ENCODE results near the gene FBXO46. TPM values are rescaled to one million over a fixed set of nuclear protein-coding genes. Genes with fewer than 3 reads are reported as not detected.
A peak's percentile ranks its signal among the peaks of the same experiment; 100 is the strongest.

FBXO46 gene
- polyA plus RNA-seq, 2 donors, result 13.9 TPM

DNA sequence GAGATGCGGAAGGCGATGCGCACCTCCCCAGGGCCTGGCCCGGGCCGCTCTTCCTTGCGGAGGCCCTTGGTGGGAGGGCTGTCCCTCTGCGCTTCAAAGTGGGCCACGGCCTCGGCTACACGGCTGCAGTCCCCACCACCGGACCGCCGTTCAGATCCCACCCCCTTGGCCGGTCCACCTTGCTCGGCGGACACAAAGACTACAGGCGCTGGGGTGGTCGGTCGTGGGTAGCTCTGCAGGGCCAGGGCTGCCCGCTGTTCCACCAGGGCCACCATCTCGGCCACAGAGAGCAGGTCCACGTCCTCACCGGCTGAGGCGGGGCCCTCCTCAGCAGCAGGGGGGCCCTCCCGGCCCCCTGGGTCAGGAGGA lies 18.0 kb downstream of the FBXO46 start:
- H3K4me3 ChIP-seq (ENCODE audit: low read depth in 1 of 2, low read length in 2 of 2), result no peak overlapping the region
- H3K36me3 ChIP-seq (ENCODE audit: control insufficient read depth in 2 of 2, insufficient read depth in 2 of 2, low read length in 1 of 2), result peaks cover 5 to 20% of the 10 kb centered on the region in 2 donors
- no peaks in the 10 kb centered on the region for H3K9me3 ChIP-seq (ENCODE audit: control insufficient read depth in 2 of 2, insufficient read depth in 1 of 2, low read depth in 1 of 2, low read length in 1 of 2)
- no peaks in the 10 kb centered on the region for H3K27me3 ChIP-seq (ENCODE audit: control insufficient read depth in 1 of 2, insufficient read depth in 2 of 2, low read length in 2 of 2)
- no peaks in the 10 kb centered on the region for H3K4me1 ChIP-seq (ENCODE audit: control insufficient read depth in 2 of 2, insufficient read depth in 2 of 2, low read length in 1 of 2)
- 94% methylated on average over 24 to 25 of the region's 25 CpGs for WGBS, 2 donors
- no peak overlapping the region for H3K27ac ChIP-seq (ENCODE audit: low read depth in 2 of 2, low read length in 1 of 2)

DNA sequence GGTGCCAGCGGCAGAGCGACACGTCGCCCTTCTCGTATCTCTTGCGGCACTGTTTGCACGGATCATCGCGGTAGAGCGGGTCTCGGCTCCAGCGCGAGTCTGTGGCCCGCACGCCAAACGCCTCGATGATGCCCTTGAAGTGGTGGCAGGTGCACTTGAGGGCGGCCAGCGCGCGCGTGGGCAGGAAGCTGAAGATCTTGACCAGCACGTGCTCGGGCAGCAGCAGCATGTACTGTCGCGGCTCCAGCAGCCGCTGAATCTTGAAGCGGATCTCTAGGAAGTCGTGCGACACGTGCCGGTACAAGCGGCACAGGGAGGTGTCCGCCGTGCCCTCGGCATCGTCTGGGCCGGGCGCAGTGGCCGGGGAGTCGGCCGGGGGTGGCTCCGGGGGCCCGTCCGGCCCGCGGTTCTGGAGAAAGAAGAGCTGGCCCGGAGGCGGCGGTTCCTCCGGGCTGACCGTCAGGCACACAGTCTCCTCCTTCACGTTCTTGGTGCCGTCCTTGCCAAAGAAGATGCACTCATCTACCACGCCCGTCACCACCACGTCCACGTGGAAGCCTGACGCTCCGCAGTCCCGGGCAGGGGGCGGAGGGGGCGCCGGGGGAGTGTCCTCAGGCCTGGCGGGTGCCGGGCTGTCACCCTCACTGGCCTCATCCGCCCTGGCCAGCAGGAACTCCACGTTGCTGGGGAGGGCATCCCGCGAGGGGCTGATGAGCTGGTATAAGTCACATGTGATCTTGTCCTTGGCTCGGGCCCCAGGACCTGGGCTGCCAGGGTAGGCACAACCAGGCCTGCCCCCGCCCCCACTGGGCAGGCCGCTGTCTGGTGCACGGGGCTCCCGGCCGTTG lies 18.6 kb downstream of the FBXO46 start:
- H3K27me3 ChIP-seq (ENCODE audit: control insufficient read depth in 1 of 2, insufficient read depth in 2 of 2, low read length in 2 of 2), result no peaks in the 10 kb centered on the region
- H3K9me3 ChIP-seq (ENCODE audit: control insufficient read depth in 2 of 2, insufficient read depth in 1 of 2, low read depth in 1 of 2, low read length in 1 of 2), result no peaks in the 10 kb centered on the region
- H3K36me3 ChIP-seq (ENCODE audit: control insufficient read depth in 2 of 2, insufficient read depth in 2 of 2, low read length in 1 of 2), result peaks cover 5 to 20% of the 10 kb centered on the region in 2 donors
- H3K4me3 ChIP-seq (ENCODE audit: low read depth in 1 of 2, low read length in 2 of 2), result no peak overlapping the region
- no peaks in the 10 kb centered on the region for H3K4me1 ChIP-seq (ENCODE audit: control insufficient read depth in 2 of 2, insufficient read depth in 2 of 2, low read length in 1 of 2)
- 92% methylated on average over 76 of the region's 76 CpGs for WGBS, 2 donors
- no peak overlapping the region for H3K27ac ChIP-seq (ENCODE audit: low read depth in 2 of 2, low read length in 1 of 2)

DNA sequence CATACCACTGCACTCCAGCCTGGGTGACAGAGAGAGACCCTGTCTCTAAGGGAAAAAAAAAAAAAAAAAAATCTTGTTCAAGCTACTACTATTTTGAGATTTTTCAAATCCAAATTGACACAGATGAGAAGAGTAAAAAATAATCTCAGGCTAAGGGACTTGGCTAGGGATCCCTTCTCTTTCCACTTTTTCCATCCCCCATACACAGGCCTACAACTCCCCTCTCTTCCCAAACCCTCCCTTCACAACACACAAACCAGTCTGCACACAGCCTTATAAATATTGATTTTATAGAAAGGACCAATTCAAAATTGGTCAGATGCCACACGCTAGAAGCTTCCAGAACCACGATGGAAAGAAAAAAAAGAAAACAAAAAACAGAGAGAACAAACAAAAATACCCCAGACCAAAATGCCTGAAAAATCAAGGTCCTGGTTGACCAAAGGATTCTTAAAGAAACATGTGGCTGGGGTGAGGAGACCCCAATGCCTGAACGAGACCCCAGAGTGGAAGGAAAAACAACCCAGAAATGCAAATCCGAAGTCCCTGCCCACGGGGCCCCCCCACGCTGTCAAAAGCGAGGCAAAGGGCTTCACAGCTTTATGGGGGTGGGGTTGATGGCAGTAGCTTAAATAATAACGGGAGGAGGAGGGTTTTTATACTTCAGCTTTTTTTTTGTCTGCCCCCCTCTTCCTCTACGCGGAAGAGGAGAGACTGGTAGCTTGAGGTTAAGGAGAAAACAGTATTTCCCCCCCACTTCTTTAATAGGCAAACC lies 20.2 kb downstream of the FBXO46 start:
- no peak overlapping the region for H3K27ac ChIP-seq (ENCODE audit: low read depth in 2 of 2, low read length in 1 of 2)
- H3K4me1 ChIP-seq (ENCODE audit: control insufficient read depth in 2 of 2, insufficient read depth in 2 of 2, low read length in 1 of 2), result no peaks in the 10 kb centered on the region
- WGBS, 2 donors, result 69 to 72% methylated on average over 10 of the region's 10 CpGs

DNA sequence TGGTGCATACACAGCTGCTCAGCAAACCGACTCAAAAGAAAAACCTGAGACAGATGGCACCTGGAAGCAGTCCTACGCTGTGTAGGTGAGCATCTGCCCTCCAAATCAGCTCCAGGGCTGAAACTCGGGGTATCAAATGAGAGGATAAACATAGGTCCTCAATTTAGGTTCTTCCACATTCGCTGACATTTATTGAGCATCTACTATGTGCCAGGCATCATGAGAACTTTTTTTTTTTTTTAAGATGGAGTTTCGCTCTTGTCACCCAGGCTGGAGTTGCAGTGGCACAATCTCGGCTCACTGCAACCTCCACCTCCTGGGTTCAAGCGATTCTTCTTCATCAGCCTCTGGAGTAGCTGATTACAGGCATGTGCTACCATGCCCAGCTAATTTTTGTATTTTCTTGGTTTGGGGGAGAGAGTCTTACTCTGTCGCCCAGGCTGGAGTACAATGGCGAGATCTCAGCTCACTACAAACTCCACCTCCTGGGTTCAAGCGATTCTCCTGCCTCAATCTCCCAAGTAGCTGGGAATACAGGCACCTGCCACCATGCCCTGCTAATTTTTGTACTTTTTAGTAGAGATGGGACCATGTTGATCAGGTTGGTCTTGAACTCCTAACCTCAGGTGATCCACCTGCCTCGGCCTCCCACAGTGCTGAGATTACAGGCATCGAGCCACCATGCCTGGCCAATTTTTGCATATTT lies 24.8 kb downstream of the FBXO46 start:
- H3K9me3 ChIP-seq (ENCODE audit: control insufficient read depth in 2 of 2, insufficient read depth in 1 of 2, low read depth in 1 of 2, low read length in 1 of 2), result peaks cover 0 to 3% of the 10 kb centered on the region in 2 donors
- 95 to 96% methylated on average over 12 of the region's 12 CpGs for WGBS, 2 donors
- no peak overlapping the region for H3K4me3 ChIP-seq (ENCODE audit: low read depth in 1 of 2, low read length in 2 of 2)
- H3K36me3 ChIP-seq (ENCODE audit: control insufficient read depth in 2 of 2, insufficient read depth in 2 of 2, low read length in 1 of 2), result peaks cover 0 to 4% of the 10 kb centered on the region in 2 donors
- H3K27me3 ChIP-seq (ENCODE audit: control insufficient read depth in 1 of 2, insufficient read depth in 2 of 2, low read length in 2 of 2), result no peaks in the 10 kb centered on the region
- no peaks in the 10 kb centered on the region for H3K4me1 ChIP-seq (ENCODE audit: control insufficient read depth in 2 of 2, insufficient read depth in 2 of 2, low read length in 1 of 2)
- no peak overlapping the region for H3K27ac ChIP-seq (ENCODE audit: low read depth in 2 of 2, low read length in 1 of 2)

More for the DNA sequence above, 20.2 kb downstream of the FBXO46 start:
- no peak overlapping the region for H3K4me3 ChIP-seq (ENCODE audit: low read depth in 1 of 2, low read length in 2 of 2)
- no peaks in the 10 kb centered on the region for H3K27me3 ChIP-seq (ENCODE audit: control insufficient read depth in 1 of 2, insufficient read depth in 2 of 2, low read length in 2 of 2)
- H3K36me3 ChIP-seq (ENCODE audit: control insufficient read depth in 2 of 2, insufficient read depth in 2 of 2, low read length in 1 of 2), result peaks cover 5 to 20% of the 10 kb centered on the region in 2 donors
- no peaks in the 10 kb centered on the region for H3K9me3 ChIP-seq (ENCODE audit: control insufficient read depth in 2 of 2, insufficient read depth in 1 of 2, low read depth in 1 of 2, low read length in 1 of 2)

DNA sequence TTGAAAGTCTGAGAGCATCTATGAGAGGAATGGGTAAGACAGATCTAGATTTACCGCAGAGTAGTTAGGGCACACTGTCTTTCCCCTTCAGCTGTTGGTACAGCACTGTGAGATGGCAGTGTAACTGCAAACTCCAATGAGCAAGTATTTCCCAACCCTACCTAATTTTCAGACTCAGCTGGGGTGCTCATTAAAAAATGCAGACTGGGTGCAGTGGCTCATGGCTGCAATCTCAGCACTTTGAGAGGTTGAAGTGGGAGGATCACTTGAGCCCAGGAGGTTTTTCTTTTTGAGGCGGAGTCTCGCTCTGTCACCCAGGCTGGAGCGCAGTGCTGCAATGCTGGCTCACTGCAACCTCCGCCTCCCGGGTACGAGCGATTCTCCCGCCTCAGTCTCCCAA lies 25.6 kb downstream of the FBXO46 start:
- Histone ChIP-seq H3K27ac (ENCODE audit: low read depth in 2 of 2, low read length in 1 of 2) (no peak overlapping the region), H3K9me3 (ENCODE audit: control insufficient read depth in 2 of 2, insufficient read depth in 1 of 2, low read depth in 1 of 2, low read length in 1 of 2) (peaks cover 0 to 3% of the 10 kb centered on the region in 2 donors), H3K36me3 (ENCODE audit: control insufficient read depth in 2 of 2, insufficient read depth in 2 of 2, low read length in 1 of 2) (peaks cover 0 to 4% of the 10 kb centered on the region in 2 donors), H3K4me1 (ENCODE audit: control insufficient read depth in 2 of 2, insufficient read depth in 2 of 2, low read length in 1 of 2) (no peaks in the 10 kb centered on the region), H3K4me3 (ENCODE audit: low read depth in 1 of 2, low read length in 2 of 2) (no peak overlapping the region), H3K27me3 (ENCODE audit: control insufficient read depth in 1 of 2, insufficient read depth in 2 of 2, low read length in 2 of 2) (no peaks in the 10 kb centered on the region)
- 96 to 97% methylated on average over 9 of the region's 9 CpGs for WGBS, 2 donors

DNA sequence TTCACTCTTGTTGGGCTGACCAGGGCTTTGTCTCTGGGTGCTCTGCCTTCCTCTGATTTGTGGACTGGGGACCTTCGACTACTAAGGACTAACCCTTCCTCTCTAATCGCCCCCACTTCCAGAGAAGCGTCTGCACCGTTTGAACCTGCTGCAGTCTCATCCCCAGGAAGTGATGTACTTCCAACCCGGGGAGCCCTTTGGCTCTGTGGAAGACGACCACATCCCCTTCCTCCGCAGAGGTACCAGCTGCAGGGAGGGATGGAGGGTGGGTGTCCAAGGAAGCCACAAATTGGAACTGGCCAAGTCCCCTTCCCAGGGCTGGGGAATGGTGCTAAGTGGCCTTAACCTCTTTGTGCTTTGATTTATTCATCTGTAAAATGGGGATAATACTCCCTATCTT lies 29.0 kb downstream of the FBXO46 start:
- Histone ChIP-seq H3K36me3 (ENCODE audit: control insufficient read depth in 2 of 2, insufficient read depth in 2 of 2, low read length in 1 of 2) (peaks cover 0 to 7% of the 10 kb centered on the region in 2 donors), H3K4me3 (ENCODE audit: low read depth in 1 of 2, low read length in 2 of 2) (no peak overlapping the region), H3K4me1 (ENCODE audit: control insufficient read depth in 2 of 2, insufficient read depth in 2 of 2, low read length in 1 of 2) (no peaks in the 10 kb centered on the region), H3K9me3 (ENCODE audit: control insufficient read depth in 2 of 2, insufficient read depth in 1 of 2, low read depth in 1 of 2, low read length in 1 of 2) (peaks cover 0 to 3% of the 10 kb centered on the region in 2 donors), H3K27ac (ENCODE audit: low read depth in 2 of 2, low read length in 1 of 2) (no peak overlapping the region), H3K27me3 (ENCODE audit: control insufficient read depth in 1 of 2, insufficient read depth in 2 of 2, low read length in 2 of 2) (no peaks in the 10 kb centered on the region)
- 77% methylated on average over 7 of the region's 7 CpGs for WGBS, 2 donors

DNA sequence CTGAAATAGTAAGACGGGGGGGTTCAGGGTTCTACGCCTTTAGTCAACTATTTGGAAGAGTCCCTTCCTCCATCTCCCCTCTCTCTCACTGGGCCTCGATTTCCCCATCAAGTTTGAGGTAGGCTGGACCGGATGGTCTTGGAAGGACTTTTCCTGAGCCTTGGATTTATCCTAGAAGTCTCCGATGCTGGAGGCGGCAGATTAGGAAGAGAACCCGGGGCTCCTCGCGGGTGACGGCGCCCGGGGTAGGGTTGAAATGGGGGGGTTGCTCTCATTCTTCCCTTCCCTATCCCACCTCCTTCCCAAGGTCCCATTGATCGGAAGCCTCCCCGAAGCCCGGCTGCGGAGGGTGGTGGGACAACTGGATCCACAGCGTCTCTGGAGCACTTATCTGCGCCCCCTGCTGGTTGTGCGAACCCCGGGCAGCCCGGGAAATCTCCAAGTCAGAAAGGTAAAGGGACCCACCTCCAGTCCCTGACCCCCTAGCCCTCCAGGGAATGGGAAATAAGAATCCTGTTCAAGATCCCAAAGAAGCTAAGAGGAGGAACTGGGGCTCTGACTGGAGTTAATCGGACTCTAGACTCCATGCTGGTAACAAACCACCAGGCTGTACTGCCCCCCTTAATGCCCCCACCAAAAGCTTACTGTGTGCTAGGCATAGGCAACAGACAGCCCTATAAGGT lies 37.4 kb downstream of the FBXO46 start:
- Histone ChIP-seq H3K4me3 (ENCODE audit: low read depth in 1 of 2, low read length in 2 of 2) (peak overlapping the region; percentile 73 to 79), H3K4me1 (ENCODE audit: control insufficient read depth in 2 of 2, insufficient read depth in 2 of 2, low read length in 1 of 2) (peaks cover 0 to 3% of the 10 kb centered on the region in 2 donors), H3K27ac (ENCODE audit: low read depth in 2 of 2, low read length in 1 of 2) (peak overlapping the region; percentile 91 to 97), H3K36me3 (ENCODE audit: control insufficient read depth in 2 of 2, insufficient read depth in 2 of 2, low read length in 1 of 2) (peaks cover 3 to 9% of the 10 kb centered on the region in 2 donors), H3K9me3 (ENCODE audit: control insufficient read depth in 2 of 2, insufficient read depth in 1 of 2, low read depth in 1 of 2, low read length in 1 of 2) (no peaks in the 10 kb centered on the region), H3K27me3 (ENCODE audit: control insufficient read depth in 1 of 2, insufficient read depth in 2 of 2, low read length in 2 of 2) (no peaks in the 10 kb centered on the region)
- WGBS, 2 donors, result 1% methylated on average over 22 of the region's 22 CpGs

DNA sequence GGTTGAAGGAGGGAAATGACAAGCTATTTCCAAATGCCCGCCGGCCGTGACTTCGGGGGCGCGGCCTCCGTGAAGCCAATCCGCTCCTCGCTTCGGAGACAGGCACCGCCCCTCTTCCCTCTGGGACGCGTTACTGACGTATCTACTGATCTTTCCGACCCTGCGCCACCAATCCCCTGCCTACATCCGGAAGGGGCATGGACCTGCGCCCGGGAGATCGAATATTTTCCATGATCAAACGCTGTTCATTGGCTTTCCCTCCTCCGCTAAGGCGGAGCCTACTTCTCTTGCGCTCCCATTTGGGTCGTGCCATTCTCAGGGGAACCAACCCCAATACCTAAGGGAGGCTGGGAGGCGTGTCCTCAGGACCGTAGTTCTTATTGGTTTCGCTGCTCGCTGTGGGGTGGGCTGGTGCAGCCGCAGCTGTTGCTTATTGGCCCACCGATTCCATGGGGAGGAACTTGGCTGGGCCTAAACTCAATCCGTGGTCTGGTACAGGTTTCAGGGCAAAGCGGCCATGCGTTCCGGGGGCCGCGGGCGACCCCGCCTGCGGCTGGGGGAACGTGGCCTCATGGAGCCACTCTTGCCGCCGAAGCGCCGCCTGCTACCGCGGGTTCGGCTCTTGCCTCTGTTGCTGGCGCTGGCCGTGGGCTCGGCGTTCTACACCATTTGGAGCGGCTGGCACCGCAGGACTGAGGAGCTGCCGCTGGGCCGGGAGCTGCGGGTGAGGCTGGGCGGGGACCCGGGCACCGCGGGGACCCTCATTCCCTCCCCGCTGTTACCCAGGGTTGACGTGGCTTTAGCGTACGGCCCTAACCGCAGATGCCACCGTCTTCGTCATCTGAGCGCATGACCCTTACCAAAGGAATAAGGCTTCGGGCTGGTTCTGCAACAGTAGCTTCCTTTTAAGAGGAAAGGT lies 38.2 kb downstream of the FBXO46 start, which contains the start of gene QPCTL:
Gene QPCTL (plus strand): TSS at position 480 of the 919 bp plus-strand sequence. CDS start 38 bp downstream, at position 518.
- Histone ChIP-seq H3K4me1 (ENCODE audit: control insufficient read depth in 2 of 2, insufficient read depth in 2 of 2, low read length in 1 of 2) (peaks cover 0 to 3% of the 10 kb centered on the region in 2 donors), H3K4me3 (ENCODE audit: low read depth in 1 of 2, low read length in 2 of 2) (peak within 1 kb of the TSS; percentile 73 to 79), H3K9me3 (ENCODE audit: control insufficient read depth in 2 of 2, insufficient read depth in 1 of 2, low read depth in 1 of 2, low read length in 1 of 2) (no peaks in the 10 kb centered on the region), H3K36me3 (ENCODE audit: control insufficient read depth in 2 of 2, insufficient read depth in 2 of 2, low read length in 1 of 2) (peaks cover 5 to 17% of the 10 kb centered on the region in 2 donors), H3K27me3 (ENCODE audit: control insufficient read depth in 1 of 2, insufficient read depth in 2 of 2, low read length in 2 of 2) (no peaks in the 10 kb centered on the region), H3K27ac (ENCODE audit: low read depth in 2 of 2, low read length in 1 of 2) (peak within 1 kb of the TSS; percentile 91 to 97)
- WGBS, 2 donors, result 0% methylated on average over 70 of the region's 70 CpGs
